Panc1 (cell line): ENCODE data around the gene SNTG2. TPM values are rescaled to one million over a fixed set of nuclear protein-coding genes. Genes with fewer than 3 reads are reported as not detected.

ENCODE experiments used
- ATAC-seq: fragments of 200-7000 bp; cut with Tn5 transposase; 2 replicates; pipeline ENCODE4 v1.9.1; 2020; ENCODE audit warnings: mild to moderate bottlenecking, moderate library complexity
- BruUV-seq: library from RNA; stranded (reverse); fragments of 400-500 nt; replicated peaks from 2 replicates; lab custom pipeline; 2021; lab: Mats Ljungman, UMichigan
- CTCF ChIA-PET: fragments of 300-600 bp; sonication (Branson Sonifier 250); formaldehyde crosslinking; loops from one replicate; lab custom pipeline; 2022; ENCODE audit warnings: antibody characterized with exemption; lab: Charles Lee
- POLR2A ChIA-PET: fragments of 300-600 bp; sonication (Branson Sonifier 250); formaldehyde crosslinking; loops from one replicate; lab custom pipeline; 2022; ENCODE audit warnings: antibody characterized with exemption; lab: Charles Lee
- DNase-seq: peaks from one replicate; pipeline ENCODE4 v3.0.0-alpha.2; 2010; ENCODE audit warnings: low read depth, low spot score
- H3K27ac ChIP-seq: 2 replicates; pipeline ENCODE4 v1.5.1; 2011; ENCODE audit warnings: mild to moderate bottlenecking, low read length, inconsistent platforms
- H3K27me3 ChIP-seq: fragments of 200-500 bp; sonication (Bioruptor generic); 2 replicates; pipeline ENCODE4 v1.6.0; 2014; ENCODE audit warnings: low read length, inconsistent platforms; ENCODE audit not compliant: control insufficient read depth, insufficient read depth
- H3K36me3 ChIP-seq: fragments of 200-500 bp; sonication (Bioruptor generic); 2 replicates; pipeline ENCODE4 v1.5.1; 2014; ENCODE audit warnings: inconsistent platforms, mild to moderate bottlenecking, low read length, moderate library complexity; ENCODE audit not compliant: control insufficient read depth, insufficient read depth
- H3K4me1 ChIP-seq: 2 replicates; pipeline ENCODE4 v1.5.1; 2011; ENCODE audit warnings: inconsistent platforms, mild to moderate bottlenecking, low read length, moderate library complexity; ENCODE audit not compliant: control insufficient read depth, insufficient read depth
- H3K4me3 ChIP-seq, 2 experiments: 2 replicates each; pipeline ENCODE4 v1.5.1; 2011 to 2012; ENCODE audit warnings: low read depth in 2 of 2, low read length in 2 of 2, mild to moderate bottlenecking in 2 of 2, inconsistent platforms in 1 of 2, moderate library complexity in 1 of 2
- H3K9me3 ChIP-seq: fragments of 200-500 bp; sonication (Bioruptor generic); 2 replicates; pipeline ENCODE4 v1.5.1; 2014; ENCODE audit warnings: low read depth, mild to moderate bottlenecking, inconsistent platforms, low read length, moderate library complexity; ENCODE audit not compliant: control insufficient read depth, insufficient read depth
- POLR2AphosphoS5 ChIP-seq: IDR thresholded peaks from 2 replicates; pipeline ENCODE4 v1.6.1; 2012; ENCODE audit warnings: mild to moderate bottlenecking, low read depth, low read length, moderate library complexity
- SIN3A ChIP-seq: IDR thresholded peaks from 2 replicates; pipeline ENCODE4 v1.6.1; 2012; ENCODE audit warnings: low read depth, mild to moderate bottlenecking, low read length, moderate library complexity, borderline replicate concordance; ENCODE audit not compliant: insufficient read depth
- TCF7L2 ChIP-seq: IDR thresholded peaks from 2 replicates; pipeline ENCODE4 v1.6.1; 2011; ENCODE audit warnings: mild to moderate bottlenecking, low read depth, low read length, inconsistent platforms
- in situ Hi-C: cut with HindIII; loops from 2 replicates; pipeline ENCODE4 v1.10.0; 2016; ENCODE audit warnings: low sequenced_read_pairs, low pct_unique_long_range_greater_than_20kb
- intact Hi-C: fragments of 100-400 bp; cut with micrococcal nuclease; formaldehyde crosslinking; loops from one replicate; pipeline ENCODE4 v1.10.0; 2022; ENCODE audit not compliant: unreplicated experiment
- total RNA-seq: library from RNA; stranded (reverse); gene quantifications from one replicate; pipeline ENCODE4 v1.2.1, GENCODE V29; 2021; ENCODE audit not compliant: unreplicated experiment
- TF ChIP-seq, protein P1 (sequence below), 2 experiments: IDR thresholded peaks; 2 replicates each; pipeline ENCODE4 v1.6.1; 2011 to 2012; ENCODE audit warnings: low read depth in 2 of 2, control low read depth in 1 of 2, low read length in 1 of 2, mild to moderate bottlenecking in 1 of 2, moderate library complexity in 1 of 2; ENCODE audit not compliant: insufficient read depth in 1 of 2
- TF ChIP-seq, protein P2 (sequence below): fragments of 450-650 bp; IDR thresholded peaks from 2 replicates; pipeline ENCODE4 v1.5.1; 2017; ENCODE audit warnings: mild to moderate bottlenecking

SNTG2 gene
- total RNA-seq, 1 experiment from 2014 or later = not detected

DNA sequence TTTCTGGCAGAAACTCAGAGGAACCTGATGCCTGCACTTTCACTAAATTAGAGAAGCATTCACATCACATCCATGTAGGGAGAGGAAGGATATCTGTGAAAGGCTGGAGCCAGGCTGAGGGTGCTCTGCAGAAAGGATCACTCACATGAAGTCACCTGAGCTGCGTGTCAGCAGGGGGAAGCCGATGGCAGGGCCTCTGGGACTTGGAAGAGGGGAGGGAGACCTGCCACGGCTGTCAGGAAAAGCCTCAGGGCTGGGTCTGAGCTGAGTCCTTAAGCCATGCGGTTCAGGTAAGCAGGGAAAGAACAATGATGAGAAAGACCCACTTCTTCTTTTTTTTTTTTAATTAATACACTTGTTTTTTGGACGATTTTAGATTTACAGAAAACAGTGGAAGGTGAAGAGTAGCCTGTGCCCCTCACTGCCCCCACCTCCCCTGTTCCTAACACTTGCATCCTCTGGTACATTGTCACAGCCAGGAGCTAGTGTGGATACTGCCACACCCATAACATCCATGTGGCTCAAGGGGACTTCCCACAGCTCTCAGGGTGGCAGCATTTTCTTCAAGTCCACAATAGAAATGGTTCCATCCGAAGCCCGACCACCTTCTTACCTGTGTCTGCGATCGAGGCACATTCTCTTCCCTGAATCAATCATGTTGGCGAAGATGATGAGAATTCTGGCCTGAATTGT is 306.1 kb downstream of the SNTG2 start:
- ATAC-seq = no peak
- H3K4me3 ChIP-seq = no peak overlapping the region
- H3K9me3 ChIP-seq = no peaks in the 10 kb centered on the region
- CTCF ChIA-PET = interaction anchor here (0.6 kb wide), 1 partner anchor 20 kb away, joined by 4 read pairs; no protein-coding TSS in a partner anchor
- BruUV-seq = no TSS peak
- DNase-seq = no peak
- H3K4me1 ChIP-seq = no peaks in the 10 kb centered on the region
- no peak overlapping the region for H3K27ac ChIP-seq
- TF ChIP-seq, protein P1, sequence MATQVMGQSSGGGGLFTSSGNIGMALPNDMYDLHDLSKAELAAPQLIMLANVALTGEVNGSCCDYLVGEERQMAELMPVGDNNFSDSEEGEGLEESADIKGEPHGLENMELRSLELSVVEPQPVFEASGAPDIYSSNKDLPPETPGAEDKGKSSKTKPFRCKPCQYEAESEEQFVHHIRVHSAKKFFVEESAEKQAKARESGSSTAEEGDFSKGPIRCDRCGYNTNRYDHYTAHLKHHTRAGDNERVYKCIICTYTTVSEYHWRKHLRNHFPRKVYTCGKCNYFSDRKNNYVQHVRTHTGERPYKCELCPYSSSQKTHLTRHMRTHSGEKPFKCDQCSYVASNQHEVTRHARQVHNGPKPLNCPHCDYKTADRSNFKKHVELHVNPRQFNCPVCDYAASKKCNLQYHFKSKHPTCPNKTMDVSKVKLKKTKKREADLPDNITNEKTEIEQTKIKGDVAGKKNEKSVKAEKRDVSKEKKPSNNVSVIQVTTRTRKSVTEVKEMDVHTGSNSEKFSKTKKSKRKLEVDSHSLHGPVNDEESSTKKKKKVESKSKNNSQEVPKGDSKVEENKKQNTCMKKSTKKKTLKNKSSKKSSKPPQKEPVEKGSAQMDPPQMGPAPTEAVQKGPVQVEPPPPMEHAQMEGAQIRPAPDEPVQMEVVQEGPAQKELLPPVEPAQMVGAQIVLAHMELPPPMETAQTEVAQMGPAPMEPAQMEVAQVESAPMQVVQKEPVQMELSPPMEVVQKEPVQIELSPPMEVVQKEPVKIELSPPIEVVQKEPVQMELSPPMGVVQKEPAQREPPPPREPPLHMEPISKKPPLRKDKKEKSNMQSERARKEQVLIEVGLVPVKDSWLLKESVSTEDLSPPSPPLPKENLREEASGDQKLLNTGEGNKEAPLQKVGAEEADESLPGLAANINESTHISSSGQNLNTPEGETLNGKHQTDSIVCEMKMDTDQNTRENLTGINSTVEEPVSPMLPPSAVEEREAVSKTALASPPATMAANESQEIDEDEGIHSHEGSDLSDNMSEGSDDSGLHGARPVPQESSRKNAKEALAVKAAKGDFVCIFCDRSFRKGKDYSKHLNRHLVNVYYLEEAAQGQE (IDR thresholded peaks at IDR 0.05; ENCODE audit: insufficient read depth in 1 of 2, low read depth in 2 of 2, low read length in 1 of 2) = no peak
- POLR2A ChIA-PET = interaction anchor here (0.7 kb wide), 1 partner anchor 79 kb away, joined by 3 read pairs; no protein-coding TSS in a partner anchor
- H3K27me3 ChIP-seq = peaks cover 2% of the 10 kb centered on the region; the same call in 1 of the 2 replicates
- intact Hi-C loops (no loop called here), in situ Hi-C loops (no loop called here)
- H3K36me3 ChIP-seq = no peaks in the 10 kb centered on the region

DNA sequence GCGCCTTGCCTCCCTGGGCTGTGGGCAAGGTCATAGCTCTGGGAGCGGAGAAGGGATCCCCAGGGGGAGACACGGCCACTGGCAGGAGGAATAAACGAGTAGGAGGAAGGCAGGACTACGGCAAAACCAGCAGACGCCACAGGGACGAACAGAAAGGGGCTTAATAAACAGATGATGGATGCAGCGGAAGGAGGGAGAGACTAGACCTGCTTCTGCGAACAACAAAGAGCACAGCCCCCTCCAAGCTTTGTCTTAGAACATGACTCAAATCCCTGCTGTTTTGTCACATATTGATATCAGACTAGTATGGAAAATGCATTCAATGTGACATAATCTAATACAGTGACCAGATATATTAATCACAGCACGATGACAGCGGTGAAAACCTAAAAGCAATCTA is 306.7 kb downstream of the SNTG2 start:
- BruUV-seq = no TSS peak
- ChIA-PET CTCF (no interaction called here), POLR2A (no interaction called here)
- in situ Hi-C loops = no loop called here
- Histone ChIP-seq H3K27me3 (peaks cover 2% of the 10 kb centered on the region; the same call in 1 of the 2 replicates), H3K4me1 (no peaks in the 10 kb centered on the region), H3K9me3 (no peaks in the 10 kb centered on the region), H3K36me3 (no peaks in the 10 kb centered on the region), H3K4me3 (no peak overlapping the region), H3K27ac (no peak overlapping the region)
- DNase-seq (no peak), ATAC-seq (no peak)
- TF ChIP-seq TCF7L2 (no peak), POLR2AphosphoS5 (no peak)
- TF ChIP-seq, protein P2, sequence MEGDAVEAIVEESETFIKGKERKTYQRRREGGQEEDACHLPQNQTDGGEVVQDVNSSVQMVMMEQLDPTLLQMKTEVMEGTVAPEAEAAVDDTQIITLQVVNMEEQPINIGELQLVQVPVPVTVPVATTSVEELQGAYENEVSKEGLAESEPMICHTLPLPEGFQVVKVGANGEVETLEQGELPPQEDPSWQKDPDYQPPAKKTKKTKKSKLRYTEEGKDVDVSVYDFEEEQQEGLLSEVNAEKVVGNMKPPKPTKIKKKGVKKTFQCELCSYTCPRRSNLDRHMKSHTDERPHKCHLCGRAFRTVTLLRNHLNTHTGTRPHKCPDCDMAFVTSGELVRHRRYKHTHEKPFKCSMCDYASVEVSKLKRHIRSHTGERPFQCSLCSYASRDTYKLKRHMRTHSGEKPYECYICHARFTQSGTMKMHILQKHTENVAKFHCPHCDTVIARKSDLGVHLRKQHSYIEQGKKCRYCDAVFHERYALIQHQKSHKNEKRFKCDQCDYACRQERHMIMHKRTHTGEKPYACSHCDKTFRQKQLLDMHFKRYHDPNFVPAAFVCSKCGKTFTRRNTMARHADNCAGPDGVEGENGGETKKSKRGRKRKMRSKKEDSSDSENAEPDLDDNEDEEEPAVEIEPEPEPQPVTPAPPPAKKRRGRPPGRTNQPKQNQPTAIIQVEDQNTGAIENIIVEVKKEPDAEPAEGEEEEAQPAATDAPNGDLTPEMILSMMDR = no peak
- intact Hi-C loops = no loop called here

DNA sequence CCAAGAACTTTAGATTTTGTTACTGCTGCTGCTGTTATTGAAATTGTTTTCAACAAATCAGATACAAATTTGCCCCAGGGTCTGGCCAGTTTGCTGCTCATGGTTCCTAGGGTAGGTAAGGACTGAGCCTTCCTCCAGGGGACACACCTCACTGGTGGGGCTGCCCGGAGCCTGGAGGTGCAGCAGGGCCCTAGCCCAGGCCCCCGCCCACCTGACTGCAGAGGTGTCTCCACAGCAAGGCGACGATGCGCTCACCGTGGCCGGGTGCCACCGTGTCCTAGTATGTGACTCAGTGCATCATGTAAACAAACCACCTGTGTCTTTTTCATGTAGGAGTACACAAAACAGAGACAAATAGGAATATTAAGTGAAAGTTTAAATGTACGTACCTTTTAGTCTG is 309.1 kb downstream of the SNTG2 start:
- ATAC-seq (no peak), DNase-seq (no peak)
- H3K27me3 ChIP-seq = peaks cover 2% of the 10 kb centered on the region; the same call in 1 of the 2 replicates
- CTCF ChIA-PET = no interaction called here
- H3K36me3 ChIP-seq = no peaks in the 10 kb centered on the region
- no peaks in the 10 kb centered on the region for H3K4me1 ChIP-seq
- no peaks in the 10 kb centered on the region for H3K9me3 ChIP-seq
- in situ Hi-C loops (no loop called here), intact Hi-C loops (no loop called here)
- H3K4me3 ChIP-seq = no peak overlapping the region
- POLR2A ChIA-PET = no interaction called here
- TF ChIP-seq POLR2AphosphoS5 (no peak), TCF7L2 (no peak), SIN3A (no peak)
- TF ChIP-seq, protein P1 (IDR thresholded peaks at IDR 0.05; ENCODE audit: insufficient read depth in 1 of 2, low read depth in 2 of 2, low read length in 1 of 2) = no peak
- TF ChIP-seq, protein P2 = no peak
- no peak overlapping the region for H3K27ac ChIP-seq
- BruUV-seq = no TSS peak
